Breast epithelium (tissue), 3 donors: Measurements from ENCODE around the gene ING4.

Source experiments
- CTCF ChIP-seq, 3 donors: fragments of 450-650 bp; IDR thresholded peaks; one replicate each; pipeline ENCODE4 v1.5.1; 2016 to 2017; ENCODE audit warnings: antibody characterized with exemption in 3 of 3, mild to moderate bottlenecking in 3 of 3, moderate library complexity in 3 of 3
- POLR2A ChIP-seq: fragments of 450-650 bp; IDR thresholded peaks from one replicate; pipeline ENCODE4 v1.6.1; 2016; ENCODE audit warnings: antibody characterized with exemption, mild to moderate bottlenecking, moderate library complexity
- POLR2AphosphoS5 ChIP-seq, 3 donors: sonication (generic); formaldehyde crosslinking; IDR thresholded peaks; one replicate each; pipeline ENCODE4 v1.6.1; 2017; ENCODE audit warnings: antibody characterized with exemption in 3 of 3

GRCh38 chr12:6695313-6696045 is 32.6 kb upstream of the ING4 start:
- no peak for TF ChIP-seq CTCF (IDR thresholded peaks at IDR 0.05)
- TF ChIP-seq POLR2A: no peak
- no peak for TF ChIP-seq POLR2AphosphoS5 (IDR thresholded peaks at IDR 0.05)
